ENCODE measurements around the gene CCDC38.
"Not testable (repeated sequence)": the region's sequence is repeated elsewhere in the genome, so short reads cannot be mapped to it uniquely, and the experiment has no call there.

CCDC38 gene

DNA sequence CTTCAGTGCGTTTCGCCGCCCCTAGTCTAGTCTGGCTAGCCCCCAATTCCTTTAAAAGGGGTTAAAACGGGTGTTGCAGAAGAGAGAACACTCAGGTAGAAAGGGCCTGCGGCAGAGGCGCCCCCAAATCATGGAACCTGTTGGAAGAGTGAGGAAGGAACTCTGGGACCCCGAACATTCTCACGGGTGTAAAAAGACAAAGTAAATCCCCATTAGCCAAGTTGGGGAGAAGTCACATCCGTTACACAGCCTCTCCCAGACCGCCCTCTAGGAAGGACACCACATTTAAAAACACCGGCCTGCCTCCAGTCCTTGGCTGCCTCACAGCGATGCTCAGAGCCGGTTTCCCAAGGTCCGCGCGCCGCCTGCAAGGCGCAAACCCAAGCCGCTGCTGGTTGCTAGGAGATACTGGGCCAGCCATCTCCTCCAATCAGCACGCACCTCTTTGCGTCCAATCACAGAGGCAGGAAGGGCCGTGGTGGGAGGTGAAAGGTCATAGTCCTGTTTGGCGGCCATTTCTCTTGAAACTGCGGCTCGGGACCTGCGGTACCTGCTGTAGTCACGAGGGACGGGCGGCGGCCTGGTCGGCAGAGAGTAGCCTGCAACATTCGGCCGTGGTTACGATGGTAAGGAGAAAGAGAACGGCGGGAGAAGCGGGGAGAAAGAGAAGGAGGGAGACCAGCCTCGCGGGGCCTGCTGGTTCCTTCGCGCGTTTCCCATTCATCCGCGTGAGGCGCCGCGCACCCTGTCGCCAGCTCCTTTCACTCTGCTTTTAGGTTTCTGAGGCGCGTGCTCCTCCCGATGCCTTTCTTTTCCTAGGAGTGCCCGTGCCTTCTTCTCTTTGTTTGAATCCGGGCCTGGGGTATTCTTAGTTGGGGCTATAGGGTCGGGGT, 83.7 kb downstream of the CCDC38 start, which contains the start of gene SNRPF:
Gene SNRPF, plus strand, starts transcription at position 502 of the 893 bp plus-strand sequence. Its CDS starts 122 bp downstream, at position 624.
- no peaks in the 10 kb centered on the region for H3K9me3 Mint-ChIP-seq
- H3K36me3 Mint-ChIP-seq (ENCODE audit: insufficient read depth), result peaks cover 25% of the 10 kb centered on the region
- peaks cover 9 to 11% of the 10 kb centered on the region in 2 donors for H3K4me1 Mint-ChIP-seq (ENCODE audit: low read depth in 2 of 2)
- no peak within 1 kb of the TSS for H3K4me3 Mint-ChIP-seq
- peaks cover 8% of the 10 kb centered on the region in 2 donors for H3K27me3 Mint-ChIP-seq
- ATAC-seq (replicated peaks) (peak; percentile 96), DNase-seq (peak; percentile 95 to 98 (median 95))
- peak within 1 kb of the TSS in 1 of 2 donors; percentile 57 for H3K27ac Mint-ChIP-seq

DNA sequence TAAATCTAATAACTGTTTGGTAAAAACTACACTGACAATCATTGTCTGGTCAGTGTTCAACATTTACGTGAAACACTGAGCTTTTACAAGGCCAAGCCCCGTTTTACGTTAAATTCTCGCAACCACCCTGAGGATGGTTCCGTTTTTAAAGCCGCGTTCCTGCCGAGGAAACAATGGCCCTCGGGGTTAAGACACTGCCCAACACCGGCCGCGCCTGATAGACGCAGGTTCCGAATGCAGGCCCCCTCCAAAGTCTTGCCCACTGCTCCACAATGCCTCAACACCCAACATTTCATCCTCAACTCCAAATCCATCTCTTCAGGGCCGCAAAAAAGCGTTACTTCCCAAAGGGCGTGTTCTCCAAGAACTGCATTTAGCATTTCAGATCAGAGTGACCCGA, 84.6 kb downstream of the CCDC38 start:
- H3K4me1 Mint-ChIP-seq (ENCODE audit: low read depth in 2 of 2), result peaks cover 7 to 11% of the 10 kb centered on the region in 2 donors
- DNase-seq (no peak), ATAC-seq (replicated peaks) (no peak)
- H3K9me3 Mint-ChIP-seq, result no peaks in the 10 kb centered on the region
- H3K27me3 Mint-ChIP-seq, result peaks cover 8% of the 10 kb centered on the region in 2 donors
- peak overlapping the region in 1 of 2 donors; percentile 57 for H3K27ac Mint-ChIP-seq
- H3K4me3 Mint-ChIP-seq, result no peak overlapping the region
- H3K36me3 Mint-ChIP-seq (ENCODE audit: insufficient read depth), result peaks cover 19% of the 10 kb centered on the region

DNA sequence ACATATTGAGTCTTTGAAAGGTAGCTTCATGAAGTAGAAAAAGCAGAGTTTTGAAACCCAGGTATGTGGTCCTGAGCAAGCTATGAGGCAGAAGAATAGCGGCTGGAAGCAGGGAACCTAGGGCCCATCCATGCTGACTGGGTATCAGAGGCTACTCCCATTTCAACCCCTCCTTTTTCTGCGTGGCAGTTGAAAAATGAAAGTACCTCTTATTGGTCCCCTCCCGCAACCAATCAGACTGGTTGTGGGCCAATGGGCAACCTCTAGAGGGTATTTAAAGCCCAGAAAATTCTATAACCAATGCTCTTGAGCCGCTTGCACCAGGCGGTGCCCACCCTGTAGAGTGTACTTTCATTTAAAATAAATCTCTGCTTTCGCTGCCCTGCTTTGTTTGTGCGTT, 85.3 kb downstream of the CCDC38 start:
- Mint-ChIP-seq H3K27ac (no peak overlapping the region), H3K4me3 (no peak overlapping the region), H3K36me3 (ENCODE audit: insufficient read depth) (peaks cover 14% of the 10 kb centered on the region), H3K4me1 (ENCODE audit: low read depth in 2 of 2) (peaks cover 11 to 14% of the 10 kb centered on the region in 2 donors), H3K27me3 (peaks cover 8% of the 10 kb centered on the region in 2 donors), H3K9me3 (no peaks in the 10 kb centered on the region)
- DNase-seq (no peak), ATAC-seq (replicated peaks) (no peak)

DNA sequence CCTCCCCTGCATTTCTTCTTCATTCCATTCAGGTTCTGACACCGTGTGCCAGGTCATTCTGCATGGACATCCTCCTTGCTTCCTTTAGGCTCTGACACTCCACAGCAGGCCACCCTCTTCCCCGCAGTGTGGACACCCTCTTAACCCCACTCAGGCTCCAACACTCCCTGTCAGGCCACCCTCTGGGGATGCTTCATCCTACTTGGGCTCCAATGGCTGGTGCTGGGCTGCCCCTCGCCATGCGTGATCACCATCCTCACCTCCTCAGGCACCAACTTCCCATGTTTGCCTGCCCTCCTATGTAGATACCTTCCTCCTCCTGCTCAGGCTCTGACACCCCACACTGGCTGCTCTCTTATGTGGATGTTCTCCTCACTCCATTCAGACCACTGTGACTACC, 90.3 kb downstream of the CCDC38 start:
- Mint-ChIP-seq H3K9me3 (no peaks in the 10 kb centered on the region), H3K27ac (peak overlapping the region in 1 of 2 donors; percentile 42), H3K4me1 (ENCODE audit: low read depth in 2 of 2) (peaks cover 12 to 19% of the 10 kb centered on the region in 2 donors), H3K36me3 (ENCODE audit: insufficient read depth) (peaks cover 3% of the 10 kb centered on the region), H3K4me3 (peak overlapping the region in 1 of 2 donors; percentile 22), H3K27me3 (peaks cover 0 to 18% of the 10 kb centered on the region in 2 donors)
- ATAC-seq (replicated peaks) (no peak), DNase-seq (no peak)

DNA sequence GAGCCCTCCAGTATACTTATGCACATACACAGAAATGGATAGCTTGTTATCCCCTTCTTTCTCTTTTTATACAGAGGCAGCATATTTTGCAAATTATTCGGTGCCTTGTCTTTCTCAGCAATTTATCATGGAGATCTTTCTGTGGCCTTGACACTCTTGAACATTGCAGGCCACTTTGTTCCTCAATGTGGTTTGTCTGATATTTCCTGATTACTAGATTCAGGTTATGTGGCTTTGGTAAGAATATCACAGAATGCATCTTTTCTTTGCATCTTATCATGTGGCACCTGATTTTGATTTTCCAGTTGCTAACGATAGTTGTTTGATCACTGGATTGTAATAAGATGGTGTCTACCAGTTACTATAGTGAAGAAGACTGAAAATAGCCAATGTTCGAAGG, 90.8 kb downstream of the CCDC38 start:
- Mint-ChIP-seq H3K27me3 (peaks cover 0 to 22% of the 10 kb centered on the region in 2 donors), H3K4me1 (ENCODE audit: low read depth in 2 of 2) (peaks cover 12 to 19% of the 10 kb centered on the region in 2 donors), H3K27ac (peak overlapping the region in 1 of 2 donors; percentile 73), H3K4me3 (no peak overlapping the region), H3K9me3 (no peaks in the 10 kb centered on the region), H3K36me3 (ENCODE audit: insufficient read depth) (peaks cover 3% of the 10 kb centered on the region)
- ATAC-seq (replicated peaks) (peak; percentile 83), DNase-seq (no peak)

DNA sequence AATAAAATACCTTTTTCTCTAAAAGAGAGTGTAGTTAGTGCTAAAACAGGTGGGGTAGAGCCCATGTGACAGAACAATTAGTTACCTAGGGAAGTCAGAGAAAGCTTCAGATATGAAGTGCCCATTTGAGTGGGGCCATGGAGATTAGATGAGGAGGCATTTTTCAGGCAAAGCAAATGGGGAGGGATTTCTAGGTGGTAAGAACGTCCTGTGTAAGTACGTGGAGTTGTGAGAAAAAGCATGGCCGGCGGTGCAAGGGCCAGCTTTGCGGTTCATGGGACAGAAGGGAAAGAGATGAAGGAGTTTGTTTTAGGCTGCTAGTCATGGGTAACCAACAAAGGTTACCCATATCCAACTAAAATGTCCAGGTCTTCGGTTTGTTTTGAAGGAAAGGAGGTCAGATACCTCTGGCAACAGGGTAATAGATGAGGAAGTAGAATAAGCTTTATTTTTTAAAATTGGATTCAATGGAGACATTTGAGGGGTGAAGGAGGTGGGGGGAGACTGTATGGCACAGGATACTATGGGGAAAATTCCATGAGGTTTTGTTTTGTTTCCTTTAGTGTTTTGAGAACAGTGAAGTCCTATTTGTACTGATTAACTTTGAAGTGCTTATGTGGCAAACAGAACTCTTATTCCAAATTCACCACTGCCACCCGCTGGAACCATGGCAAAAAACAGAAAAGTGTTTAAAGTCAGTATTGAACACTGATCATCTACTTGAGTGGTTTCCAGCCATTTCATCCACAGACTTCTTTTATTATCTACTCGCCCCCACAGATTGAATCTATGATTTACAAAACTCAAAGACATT, 93.6 kb downstream of the CCDC38 start:
- DNase-seq (no peak), ATAC-seq (replicated peaks) (no peak)
- H3K4me1 Mint-ChIP-seq (ENCODE audit: low read depth in 2 of 2), result peaks cover 12 to 19% of the 10 kb centered on the region in 2 donors

DNA sequence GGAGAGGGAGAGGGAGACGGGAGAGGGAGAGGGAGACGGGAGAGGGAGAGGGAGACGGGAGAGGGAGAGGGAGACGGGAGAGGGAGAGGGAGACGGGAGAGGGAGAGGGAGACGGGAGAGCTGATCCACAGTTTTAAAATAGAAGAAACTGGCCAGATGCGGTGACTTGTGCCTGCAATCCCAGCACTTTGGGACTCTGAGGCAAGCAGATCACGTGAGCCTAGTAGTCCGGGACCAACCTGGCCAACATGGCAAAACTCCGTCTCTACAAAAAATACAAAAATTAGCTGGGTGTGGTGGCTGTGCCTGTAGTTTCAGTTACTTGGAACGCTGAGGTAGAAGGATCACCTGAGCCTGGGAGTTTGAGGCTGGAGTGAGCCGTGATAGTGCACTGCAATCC, 100.0 kb downstream of the CCDC38 start:
- not testable (repeated sequence) for H3K36me3 Mint-ChIP-seq (ENCODE audit: insufficient read depth); ATAC-seq (replicated peaks); H3K27ac Mint-ChIP-seq; H3K4me1 Mint-ChIP-seq (ENCODE audit: low read depth in 2 of 2); DNase-seq; H3K9me3 Mint-ChIP-seq; H3K4me3 Mint-ChIP-seq
- H3K27me3 Mint-ChIP-seq, result peaks cover 9 to 31% of the 10 kb centered on the region in 2 donors

More for the DNA sequence above, 93.6 kb downstream of the CCDC38 start:
- no peaks in the 10 kb centered on the region for H3K9me3 Mint-ChIP-seq
- no peak overlapping the region for H3K27ac Mint-ChIP-seq
- H3K27me3 Mint-ChIP-seq, result peaks cover 9 to 29% of the 10 kb centered on the region in 2 donors
- H3K4me3 Mint-ChIP-seq, result no peak overlapping the region
- peaks cover 3% of the 10 kb centered on the region for H3K36me3 Mint-ChIP-seq (ENCODE audit: insufficient read depth)

DNA sequence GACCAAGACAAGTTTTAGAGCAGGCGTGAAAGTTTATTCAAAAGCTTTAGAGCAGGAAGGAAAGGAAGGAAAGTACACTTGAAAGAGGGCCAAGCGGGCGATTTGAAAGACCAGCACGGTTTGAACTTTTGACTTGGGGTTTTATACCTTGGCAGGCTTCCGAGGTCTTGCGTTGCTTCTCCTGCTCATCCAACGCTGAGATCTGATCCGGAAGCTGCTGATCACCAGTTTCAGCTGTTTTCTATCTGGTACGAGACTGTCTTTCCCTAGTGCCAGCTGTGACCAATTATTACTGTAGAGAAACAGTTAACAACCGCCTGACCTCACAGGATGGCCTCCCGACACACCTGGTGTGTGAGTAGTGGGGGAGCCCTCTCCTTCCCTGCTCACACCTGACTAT, 104.3 kb downstream of the CCDC38 start:
- Mint-ChIP-seq H3K4me1 (ENCODE audit: low read depth in 2 of 2) (peaks cover 4% of the 10 kb centered on the region in 2 donors), H3K27me3 (peaks cover 10 to 11% of the 10 kb centered on the region in 2 donors), H3K9me3 (no peaks in the 10 kb centered on the region), H3K27ac (no peak overlapping the region), H3K36me3 (ENCODE audit: insufficient read depth) (no peaks in the 10 kb centered on the region), H3K4me3 (no peak overlapping the region)
- peak; percentile 22 for ATAC-seq (replicated peaks)
- DNase-seq, result no peak

DNA sequence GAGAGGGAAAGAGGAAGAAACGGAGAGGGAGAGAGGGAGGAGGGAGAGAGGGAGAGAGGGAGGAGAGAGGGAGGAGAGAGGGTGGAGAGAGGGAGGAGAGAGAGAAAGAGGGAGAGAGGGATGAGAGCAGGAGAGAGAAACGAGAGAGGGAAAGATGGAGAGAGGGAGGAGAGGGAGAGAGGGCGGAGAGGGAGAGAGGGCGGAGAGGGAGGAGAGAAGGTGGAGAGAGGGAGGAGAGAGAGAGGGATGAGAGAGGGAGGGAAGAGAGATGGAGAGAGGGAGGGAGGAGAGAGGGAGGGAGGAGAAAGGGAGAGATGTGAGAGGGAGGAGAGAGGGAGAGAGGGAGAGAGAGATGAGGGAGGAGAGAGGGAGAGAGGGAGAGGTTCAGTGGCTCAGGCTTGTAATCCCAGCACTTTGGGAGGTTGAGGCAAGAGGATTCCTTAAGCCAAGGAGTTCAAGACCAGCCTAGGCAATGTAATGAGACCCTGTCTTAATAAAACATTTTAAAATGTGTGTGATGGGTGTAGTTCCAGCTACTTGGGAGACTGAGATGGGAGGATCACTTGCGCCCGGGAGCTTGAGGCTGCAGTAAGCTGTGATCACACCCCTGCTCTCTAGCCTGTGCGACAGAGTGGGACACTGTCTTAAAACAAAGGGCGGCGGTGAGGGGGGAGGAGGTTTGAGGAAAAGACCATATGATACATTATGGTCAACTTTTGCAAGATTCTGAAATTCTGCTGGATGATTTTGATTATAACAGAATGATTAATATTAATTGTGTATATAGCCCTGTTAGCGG, 105.0 kb downstream of the CCDC38 start:
- Mint-ChIP-seq H3K27ac (no peak overlapping the region), H3K27me3 (peaks cover 10 to 14% of the 10 kb centered on the region in 2 donors), H3K4me3 (no peak overlapping the region), H3K36me3 (ENCODE audit: insufficient read depth) (no peaks in the 10 kb centered on the region), H3K9me3 (no peaks in the 10 kb centered on the region), H3K4me1 (ENCODE audit: low read depth in 2 of 2) (peaks cover 4% of the 10 kb centered on the region in 2 donors)
- ATAC-seq (replicated peaks) (no peak), DNase-seq (no peak)

DNA sequence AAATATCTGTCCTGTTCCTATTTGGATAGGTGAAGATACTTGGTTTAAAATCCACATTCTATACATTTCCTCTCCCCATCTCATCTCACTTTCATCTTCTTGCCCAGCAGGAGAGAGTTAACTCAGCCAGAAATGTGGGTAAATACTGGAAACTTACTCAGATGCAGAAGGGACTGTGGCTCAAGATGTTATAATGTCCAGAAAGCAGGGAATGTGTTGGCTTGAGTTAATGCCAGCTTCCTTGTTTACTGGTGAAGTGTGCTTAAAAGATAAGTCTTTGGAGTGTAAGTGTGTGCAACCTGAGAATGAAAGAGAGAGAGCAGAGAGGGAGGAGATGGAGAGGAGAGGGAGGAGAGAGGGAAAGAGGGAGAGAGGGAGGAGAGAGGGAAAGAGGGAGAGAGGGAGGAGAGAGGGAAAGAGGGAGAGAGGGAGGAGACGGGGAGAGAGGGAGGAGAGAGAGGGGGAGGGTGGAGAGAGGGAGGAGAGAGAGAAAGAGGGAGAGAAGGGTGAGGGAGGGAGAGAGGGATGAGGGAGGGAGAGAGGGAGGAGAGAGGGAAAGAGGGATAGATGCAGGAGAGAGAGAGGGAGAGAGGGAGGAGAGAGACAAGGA, 105.7 kb downstream of the CCDC38 start:
- Mint-ChIP-seq H3K27me3 (peaks cover 17 to 20% of the 10 kb centered on the region in 2 donors), H3K9me3 (no peaks in the 10 kb centered on the region), H3K36me3 (ENCODE audit: insufficient read depth) (no peaks in the 10 kb centered on the region), H3K4me1 (ENCODE audit: low read depth in 2 of 2) (peaks cover 4% of the 10 kb centered on the region in 2 donors), H3K27ac (no peak overlapping the region), H3K4me3 (no peak overlapping the region)
- ATAC-seq (replicated peaks), result no peak
- DNase-seq, result no peak

DNA sequence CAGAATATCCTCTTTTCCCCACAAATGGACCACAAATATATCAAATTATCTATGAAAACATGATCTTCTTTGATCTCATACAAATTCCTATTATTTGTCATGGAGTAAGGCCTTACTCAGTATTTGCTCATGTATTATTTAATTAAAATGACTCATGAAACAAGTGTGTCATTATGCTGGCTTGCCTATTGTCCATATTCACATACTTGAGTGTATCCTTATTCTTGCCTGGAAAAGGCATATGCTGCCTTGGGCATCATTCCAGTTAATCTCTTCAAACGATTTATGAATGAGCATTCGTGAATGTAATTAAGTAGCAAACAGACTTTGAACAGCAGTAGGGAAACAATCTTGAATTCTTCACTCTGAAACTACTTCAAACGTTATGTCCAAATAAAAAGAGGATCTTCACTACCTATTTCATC, 106.2 kb downstream of the CCDC38 start:
- ATAC-seq (replicated peaks), result no peak

DNA sequence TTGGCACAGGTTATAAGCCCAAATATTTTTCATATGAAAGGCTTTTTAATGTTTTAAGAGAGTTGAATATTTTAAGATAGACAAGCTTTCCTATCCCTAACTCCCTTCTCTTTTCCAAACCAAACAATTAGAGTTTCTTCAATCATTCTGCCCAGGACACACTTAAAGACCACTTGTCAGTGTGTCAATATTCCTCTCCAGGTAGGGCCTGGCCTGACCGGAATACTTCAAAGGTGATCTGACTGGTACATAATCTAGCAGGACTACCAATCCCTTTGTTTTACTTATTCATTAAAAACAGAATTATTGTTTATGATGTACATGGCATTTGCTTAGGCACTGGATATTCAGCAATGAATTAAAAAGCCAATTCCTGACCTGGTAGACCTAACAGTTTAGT, 107.8 kb downstream of the CCDC38 start:
- H3K4me3 Mint-ChIP-seq, result no peak overlapping the region
- H3K27ac Mint-ChIP-seq, result no peak overlapping the region
- no peak for DNase-seq
- no peak for ATAC-seq (replicated peaks)
- H3K36me3 Mint-ChIP-seq (ENCODE audit: insufficient read depth), result no peaks in the 10 kb centered on the region
- peaks cover 30 to 33% of the 10 kb centered on the region in 2 donors for H3K27me3 Mint-ChIP-seq
- peaks cover 4% of the 10 kb centered on the region in 2 donors for H3K4me1 Mint-ChIP-seq (ENCODE audit: low read depth in 2 of 2)
- no peaks in the 10 kb centered on the region for H3K9me3 Mint-ChIP-seq

More for the DNA sequence above, 106.2 kb downstream of the CCDC38 start:
- H3K9me3 Mint-ChIP-seq, result no peaks in the 10 kb centered on the region
- H3K27me3 Mint-ChIP-seq, result peaks cover 17 to 20% of the 10 kb centered on the region in 2 donors
- no peaks in the 10 kb centered on the region for H3K36me3 Mint-ChIP-seq (ENCODE audit: insufficient read depth)
- peaks cover 4% of the 10 kb centered on the region in 2 donors for H3K4me1 Mint-ChIP-seq (ENCODE audit: low read depth in 2 of 2)
- H3K27ac Mint-ChIP-seq, result no peak overlapping the region
- H3K4me3 Mint-ChIP-seq, result no peak overlapping the region
- DNase-seq, result no peak
